Activated B cell treated with CpG ODN at 0.5 μM for 24 hours (primary cell): ENCODE measurements around the gene NUDT3. TPM values are rescaled to one million over a fixed set of nuclear protein-coding genes. Genes with fewer than 3 reads are reported as not detected.

Experiments
- ATAC-seq: fragments of 200-7000 bp; cut with Tn5 transposase; one replicate; pipeline ENCODE4 v1.10.0; 2021; ENCODE audit warnings: low read depth, mild to moderate bottlenecking, moderate library complexity
- CTCF ChIA-PET: fragments of 350-600 bp; sonication (Branson Sonifier 250); formaldehyde crosslinking; loops from one replicate; lab custom pipeline; 2021; ENCODE audit warnings: antibody characterized with exemption; lab: Charles Lee
- POLR2A ChIA-PET: fragments of 350-600 bp; sonication (Branson Sonifier 250); formaldehyde crosslinking; loops from one replicate; lab custom pipeline; 2021; ENCODE audit warnings: antibody characterized with exemption; lab: Charles Lee
- DNase-seq: peaks from one replicate; pipeline ENCODE4 v3.0.0; 2022
- H3K27ac Mint-ChIP-seq: one replicate; pipeline ENCODE4 v1.8.0; 2020; ENCODE audit warnings: mixed read lengths
- H3K27me3 Mint-ChIP-seq: one replicate; pipeline ENCODE4 v1.8.0; 2021; ENCODE audit warnings: mixed read lengths
- H3K36me3 Mint-ChIP-seq: one replicate; pipeline ENCODE4 v1.8.0; 2021; ENCODE audit warnings: low read depth, mixed read lengths
- H3K4me1 Mint-ChIP-seq: one replicate; pipeline ENCODE4 v1.8.0; 2021; ENCODE audit warnings: mixed read lengths
- H3K4me3 Mint-ChIP-seq: one replicate; pipeline ENCODE4 v1.8.0; 2020; ENCODE audit warnings: mild to moderate bottlenecking, mixed read lengths
- H3K9me3 Mint-ChIP-seq: one replicate; pipeline ENCODE4 v1.8.0; 2020; ENCODE audit warnings: mixed read lengths
- CTCF ChIP-seq: fragments of 200-600 bp; IDR thresholded peaks from one replicate; pipeline ENCODE4 v1.8.0; 2022; ENCODE audit warnings: antibody characterized with exemption, mild to moderate bottlenecking
- intact Hi-C: fragments of 100-400 bp; cut with micrococcal nuclease; formaldehyde crosslinking; loops from one replicate; pipeline ENCODE4 v1.15.1; 2024
- total RNA-seq: library from RNA; stranded (reverse); gene quantifications from 2 replicates; pipeline ENCODE4 v1.2.3, GENCODE V29; 2022

NUDT3 gene
- total RNA-seq, 1 donor from 2014 or later = 27.0 TPM

GRCh38 chr6:34346175-34347119 lies 46.0 kb downstream of the NUDT3 start:
- no peaks in the 10 kb centered on the region for H3K27me3 Mint-ChIP-seq
- DNase-seq (no peak), ATAC-seq (peak; percentile 80)
- intact Hi-C loops = loop anchor here (2.0 kb wide), 2 partner anchors 14 to 46 kb away; partner anchors contain the start of gene NUDT3
- ChIA-PET POLR2A (interaction anchor here (0.7 kb wide), 1 partner anchor 778 kb away, joined by 4 read pairs; no protein-coding TSS in a partner anchor), CTCF (no interaction called here)
- peak overlapping the region; percentile 79 for H3K27ac Mint-ChIP-seq
- no peak for TF ChIP-seq CTCF
- peaks cover 60% of the 10 kb centered on the region for H3K4me1 Mint-ChIP-seq
- H3K9me3 Mint-ChIP-seq = no peaks in the 10 kb centered on the region
- H3K4me3 Mint-ChIP-seq = peak overlapping the region; percentile 25
- peaks cover 12% of the 10 kb centered on the region for H3K36me3 Mint-ChIP-seq

- POLR2A ChIA-PET = interaction anchor here (0.6 to 0.7 kb wide), 2 partner anchors 44 to 48 kb away, joined by 3 to 4 read pairs; no protein-coding TSS in a partner anchor
Measured at GRCh38 chr6:34343806-34344205, 48.7 kb downstream of the NUDT3 start.

GRCh38 chr6:34342247-34342646 lies 50.2 kb downstream of the NUDT3 start:
- ChIA-PET POLR2A (interaction anchor here (0.7 to 1.3 kb wide), 3 partner anchors 9 to 542 kb away, joined by 3 to 6 read pairs (median 4); no protein-coding TSS in a partner anchor), CTCF (no interaction called here)
- Mint-ChIP-seq H3K4me3 (no peak overlapping the region), H3K27ac (no peak overlapping the region), H3K27me3 (no peaks in the 10 kb centered on the region), H3K9me3 (no peaks in the 10 kb centered on the region), H3K4me1 (peaks cover 59% of the 10 kb centered on the region), H3K36me3 (peaks cover 27% of the 10 kb centered on the region)
- no peak for TF ChIP-seq CTCF
- DNase-seq = no peak
- intact Hi-C loops = no loop called here
- no peak for ATAC-seq

More at GRCh38 chr6:34343806-34344205, 48.7 kb downstream of the NUDT3 start:
- CTCF ChIA-PET = interaction anchor here (0.9 kb wide), 1 partner anchor 49 kb away, joined by 3 read pairs; no protein-coding TSS in a partner anchor
- Mint-ChIP-seq H3K4me3 (no peak overlapping the region), H3K9me3 (no peaks in the 10 kb centered on the region), H3K4me1 (peaks cover 49% of the 10 kb centered on the region), H3K27ac (no peak overlapping the region), H3K27me3 (no peaks in the 10 kb centered on the region), H3K36me3 (peaks cover 27% of the 10 kb centered on the region)
- intact Hi-C loops = no loop called here
- TF ChIP-seq CTCF = no peak
- no peak for DNase-seq
- no peak for ATAC-seq

GRCh38 chr6:34341481-34341971 lies 50.9 kb downstream of the NUDT3 start:
- no peak for DNase-seq
- ChIA-PET POLR2A (interaction anchor here (0.7 to 1.3 kb wide), 2 partner anchors 8 to 20 kb away, joined by 3 to 6 read pairs; no protein-coding TSS in a partner anchor), CTCF (no interaction called here)
- no peak overlapping the region for H3K4me3 Mint-ChIP-seq
- H3K27ac Mint-ChIP-seq = no peak overlapping the region
- no peak for TF ChIP-seq CTCF
- no peaks in the 10 kb centered on the region for H3K27me3 Mint-ChIP-seq
- peaks cover 56% of the 10 kb centered on the region for H3K4me1 Mint-ChIP-seq
- intact Hi-C loops = no loop called here
- H3K36me3 Mint-ChIP-seq = peaks cover 27% of the 10 kb centered on the region
- no peak for ATAC-seq
- H3K9me3 Mint-ChIP-seq = no peaks in the 10 kb centered on the region
